Gastroesophageal sphincter (tissue), 4 donors: Measurements from ENCODE around the gene GADD45G. TPM values are rescaled to one million over a fixed set of nuclear protein-coding genes. Genes with fewer than 3 reads are reported as not detected.

Source experiments
- ATAC-seq: fragments of 150-250 bp; one replicate; pipeline ENCODE4 v1.9.1; 2016; ENCODE audit warnings: mild to moderate bottlenecking, moderate library complexity
- H3K27ac ChIP-seq, 4 donors: fragments of 200-600 bp; sonication (generic) in 3 of 4; 1 replicate in 3 of 4; 2 replicates in 1 of 4; pipeline ENCODE4 v1.5.1; 2016 to 2019
- H3K27me3 ChIP-seq: fragments of 200-600 bp; sonication (generic); one replicate; pipeline ENCODE4 v1.5.1; 2019
- H3K36me3 ChIP-seq, 2 donors: fragments of 200-600 bp; sonication (generic); one replicate each; pipeline ENCODE4 v1.5.1; 2019; ENCODE audit warnings: control low read depth in 1 of 2
- H3K4me1 ChIP-seq, 3 donors: fragments of 200-600 bp; sonication (generic); 1 replicate in 2 of 3; 2 replicates in 1 of 3; pipeline ENCODE4 v1.5.1; 2016 to 2019; ENCODE audit warnings: control low read depth in 2 of 3
- H3K4me3 ChIP-seq, 2 donors: fragments of 200-600 bp; sonication (generic); one replicate each; pipeline ENCODE4 v1.5.1; 2019; ENCODE audit warnings: mild to moderate bottlenecking in 1 of 2, moderate library complexity in 1 of 2
- H3K9me3 ChIP-seq, 3 donors: fragments of 200-600 bp; sonication (generic); one replicate each; pipeline ENCODE4 v1.5.1; 2017 to 2019; ENCODE audit warnings: control low read depth in 2 of 3
- EP300 ChIP-seq: sonication (generic); formaldehyde crosslinking; IDR thresholded peaks from one replicate; pipeline ENCODE4 v1.6.1; 2017; ENCODE audit warnings: antibody characterized with exemption, mild to moderate bottlenecking
- POLR2A ChIP-seq, 2 donors: fragments of 450-650 bp; IDR thresholded peaks; one replicate each; pipeline ENCODE4 v1.6.1; 2017; ENCODE audit warnings: antibody characterized with exemption in 2 of 2, mild to moderate bottlenecking in 2 of 2, moderate library complexity in 1 of 2
- POLR2AphosphoS5 ChIP-seq: sonication (generic); formaldehyde crosslinking; IDR thresholded peaks from one replicate; pipeline ENCODE4 v1.6.1; 2017; ENCODE audit warnings: antibody characterized with exemption
- WGBS, 2 donors: methylation state at CpG; one replicate each; pipeline ENCODE4 v1.1.5; 2018; ENCODE audit warnings: low coverage in 1 of 2; 5-methylcytosine and 5-hydroxymethylcytosine counted together
- total RNA-seq, 4 donors: library from RNA; depleted of rRNA; stranded (reverse); fragments of >200 nt; gene quantifications; one replicate each; pipeline ENCODE4 v1.1.0, GENCODE V29; 2016
- TF ChIP-seq, protein P1 (sequence below), 4 experiments: fragments of 200-600 bp in 2 of 4; fragments of 450-650 bp in 2 of 4; sonication (generic) in 1 of 4; IDR thresholded peaks; one replicate each; pipeline ENCODE4 v1.5.1; 2017 to 2019; ENCODE audit warnings: antibody characterized with exemption in 4 of 4, mild to moderate bottlenecking in 2 of 4, moderate library complexity in 2 of 4

GADD45G gene
- total RNA-seq, 4 donors from 2014 or later = 63.5 to 150 (median 91.8) TPM

DNA sequence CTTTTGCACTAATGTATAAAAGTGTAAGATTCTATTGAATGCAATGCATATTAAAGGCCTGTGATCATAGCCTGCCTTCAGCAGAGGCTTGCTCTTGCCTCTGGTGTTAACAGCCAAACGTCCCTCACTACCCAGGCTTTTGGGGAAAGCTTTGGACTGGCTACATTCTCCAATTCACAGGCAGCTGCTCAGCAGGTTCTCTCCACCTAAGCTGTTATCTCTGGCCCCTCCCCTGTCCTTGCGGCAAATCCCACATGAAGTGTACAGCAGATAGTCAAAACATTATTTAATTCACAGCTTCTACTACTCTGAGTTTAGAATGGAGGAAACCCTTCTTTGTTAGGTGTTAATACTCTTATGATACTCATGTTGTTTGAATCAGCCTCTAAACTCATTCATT, 45.9 kb upstream of the GADD45G start:
- TF ChIP-seq POLR2AphosphoS5 = no peak
- no peak overlapping the region for H3K27ac ChIP-seq
- ATAC-seq = no peak
- WGBS, 2 donors = 71% methylated on average over 2 of the region's 2 CpGs; no CpG with 5 or more reads in 1 of the 2 donors
- no peak overlapping the region for H3K4me3 ChIP-seq
- H3K9me3 ChIP-seq = no peaks in the 10 kb centered on the region
- no peaks in the 10 kb centered on the region for H3K36me3 ChIP-seq
- peaks cover 41% of the 10 kb centered on the region for H3K27me3 ChIP-seq
- no peaks in the 10 kb centered on the region for H3K4me1 ChIP-seq

DNA sequence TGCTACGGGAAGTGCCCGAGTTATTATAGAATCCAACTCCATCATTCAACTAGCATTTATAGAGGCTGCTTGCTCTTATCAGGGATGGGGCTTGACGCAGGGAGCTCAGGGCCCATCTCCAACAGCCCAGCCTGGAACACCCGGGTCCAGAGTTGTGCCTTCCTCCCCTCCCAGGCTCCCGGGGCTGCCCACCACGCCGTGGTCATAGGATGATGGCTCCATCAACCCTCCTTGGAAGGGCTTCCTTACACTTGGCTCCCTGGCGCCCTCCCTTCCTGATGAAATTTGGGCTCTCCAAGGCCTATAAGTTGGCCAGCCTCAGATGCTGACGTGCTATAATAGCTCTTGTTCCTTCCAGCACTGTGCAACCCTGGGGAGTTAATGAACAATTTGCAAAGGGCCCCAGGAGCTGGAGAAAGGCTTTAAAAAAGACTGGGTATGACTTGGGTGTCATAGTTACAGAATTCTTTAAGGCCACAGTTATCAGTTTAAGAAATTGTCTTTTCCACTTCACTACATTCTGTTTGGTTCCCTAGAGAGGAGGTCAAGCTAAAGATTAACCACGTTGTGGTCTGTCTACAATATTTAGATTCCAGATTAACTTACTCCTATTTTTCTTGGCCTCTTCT, 42.5 kb upstream of the GADD45G start:
- no peak overlapping the region for H3K4me3 ChIP-seq
- TF ChIP-seq, protein P1, sequence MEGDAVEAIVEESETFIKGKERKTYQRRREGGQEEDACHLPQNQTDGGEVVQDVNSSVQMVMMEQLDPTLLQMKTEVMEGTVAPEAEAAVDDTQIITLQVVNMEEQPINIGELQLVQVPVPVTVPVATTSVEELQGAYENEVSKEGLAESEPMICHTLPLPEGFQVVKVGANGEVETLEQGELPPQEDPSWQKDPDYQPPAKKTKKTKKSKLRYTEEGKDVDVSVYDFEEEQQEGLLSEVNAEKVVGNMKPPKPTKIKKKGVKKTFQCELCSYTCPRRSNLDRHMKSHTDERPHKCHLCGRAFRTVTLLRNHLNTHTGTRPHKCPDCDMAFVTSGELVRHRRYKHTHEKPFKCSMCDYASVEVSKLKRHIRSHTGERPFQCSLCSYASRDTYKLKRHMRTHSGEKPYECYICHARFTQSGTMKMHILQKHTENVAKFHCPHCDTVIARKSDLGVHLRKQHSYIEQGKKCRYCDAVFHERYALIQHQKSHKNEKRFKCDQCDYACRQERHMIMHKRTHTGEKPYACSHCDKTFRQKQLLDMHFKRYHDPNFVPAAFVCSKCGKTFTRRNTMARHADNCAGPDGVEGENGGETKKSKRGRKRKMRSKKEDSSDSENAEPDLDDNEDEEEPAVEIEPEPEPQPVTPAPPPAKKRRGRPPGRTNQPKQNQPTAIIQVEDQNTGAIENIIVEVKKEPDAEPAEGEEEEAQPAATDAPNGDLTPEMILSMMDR (IDR thresholded peaks at IDR 0.05) = no peak
- no peak for TF ChIP-seq POLR2AphosphoS5
- no peak for TF ChIP-seq EP300
- no peak for TF ChIP-seq POLR2A (IDR thresholded peaks at IDR 0.05)
- WGBS, 2 donors = 48 to 87% methylated on average over 3 of the region's 10 CpGs
- no peak overlapping the region for H3K27ac ChIP-seq
- H3K27me3 ChIP-seq = peaks cover 33% of the 10 kb centered on the region
- peaks cover 0 to 4% (median 0%) of the 10 kb centered on the region in 3 donors for H3K9me3 ChIP-seq
- H3K4me1 ChIP-seq = no peaks in the 10 kb centered on the region
- ATAC-seq = no peak
- no peaks in the 10 kb centered on the region for H3K36me3 ChIP-seq

DNA sequence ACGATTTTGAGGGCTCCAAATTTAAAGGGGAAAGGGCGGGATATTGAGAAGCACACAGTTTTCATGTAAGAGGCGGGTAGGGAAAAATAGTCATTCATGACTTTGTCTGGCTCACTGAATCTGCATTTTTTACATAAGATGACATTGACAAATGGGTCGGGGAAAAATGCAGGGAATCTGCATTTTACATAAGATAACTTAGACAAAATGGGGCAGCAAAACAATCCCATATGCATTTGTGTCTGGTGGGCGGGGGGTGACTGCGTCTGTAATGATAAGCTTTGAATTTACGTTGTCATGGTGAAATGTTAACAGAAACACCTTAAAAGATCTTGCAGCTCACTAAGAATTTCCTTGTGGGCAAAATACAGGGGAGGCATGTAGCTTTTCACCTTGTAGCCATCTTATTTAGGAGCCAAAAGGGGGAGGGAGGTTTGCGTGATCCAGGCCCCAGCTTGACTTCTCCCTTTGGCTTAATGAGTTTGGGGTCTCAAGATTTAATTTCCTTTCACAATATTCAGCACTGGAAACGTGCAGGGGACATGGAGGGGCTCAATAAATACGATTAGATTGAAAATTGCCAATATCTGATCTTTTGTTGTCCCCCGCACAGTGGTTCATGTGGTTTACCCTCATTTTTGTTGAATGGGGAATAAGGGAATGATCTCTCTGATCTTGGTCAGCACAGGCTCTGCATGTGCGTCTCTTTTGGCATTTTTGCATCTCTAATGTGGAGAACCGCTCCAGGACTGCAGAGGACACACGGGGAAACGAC, 41.1 kb upstream of the GADD45G start:
- WGBS, 2 donors = 65 to 76% methylated on average over 8 to 9 of the region's 15 CpGs
- ATAC-seq = no peak
- peaks cover 0 to 4% (median 0%) of the 10 kb centered on the region in 3 donors for H3K9me3 ChIP-seq
- H3K36me3 ChIP-seq = no peaks in the 10 kb centered on the region
- no peak overlapping the region for H3K4me3 ChIP-seq
- TF ChIP-seq POLR2A (IDR thresholded peaks at IDR 0.05) (no peak), POLR2AphosphoS5 (no peak), EP300 (no peak)
- TF ChIP-seq, protein P1 (IDR thresholded peaks at IDR 0.05) = no peak
- H3K4me1 ChIP-seq = no peaks in the 10 kb centered on the region
- no peak overlapping the region for H3K27ac ChIP-seq
- H3K27me3 ChIP-seq = peaks cover 22% of the 10 kb centered on the region

DNA sequence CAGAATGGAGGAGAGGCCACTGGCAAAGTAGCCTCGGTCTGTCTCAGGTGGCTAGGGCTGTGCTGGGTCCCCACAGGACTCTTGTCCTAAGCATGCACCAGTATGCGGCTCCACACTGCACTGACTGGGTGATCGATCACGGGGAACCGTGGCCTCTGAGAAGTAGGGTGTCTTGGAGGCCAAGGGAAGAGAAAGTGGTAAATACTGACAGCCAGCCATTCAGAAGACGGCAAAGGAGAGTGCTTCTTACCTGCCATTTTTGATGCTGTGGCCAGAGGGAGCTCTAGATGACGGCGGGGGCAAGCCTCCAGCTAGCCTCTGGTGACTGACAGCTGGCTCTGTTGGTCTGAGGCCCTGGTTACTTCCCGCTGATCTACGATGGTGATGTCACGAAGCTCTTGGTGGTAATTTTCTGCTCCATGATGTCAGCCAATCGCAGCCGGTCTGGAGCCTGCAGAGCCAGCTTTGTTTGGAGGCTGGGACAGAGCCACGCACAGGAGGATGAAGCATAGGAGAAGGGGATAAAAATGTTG, 40.4 kb upstream of the GADD45G start:
- TF ChIP-seq POLR2A (IDR thresholded peaks at IDR 0.05) (no peak), POLR2AphosphoS5 (no peak), EP300 (no peak)
- TF ChIP-seq, protein P1 (IDR thresholded peaks at IDR 0.05) = no peak
- H3K4me3 ChIP-seq = no peak overlapping the region
- peaks cover 0 to 4% (median 0%) of the 10 kb centered on the region in 3 donors for H3K9me3 ChIP-seq
- H3K27me3 ChIP-seq = peaks cover 17% of the 10 kb centered on the region
- H3K36me3 ChIP-seq = no peaks in the 10 kb centered on the region
- no peak for ATAC-seq
- H3K27ac ChIP-seq = no peak overlapping the region
- WGBS, 2 donors = 44 to 58% methylated on average over 2 to 7 of the region's 14 CpGs
- no peaks in the 10 kb centered on the region for H3K4me1 ChIP-seq

DNA sequence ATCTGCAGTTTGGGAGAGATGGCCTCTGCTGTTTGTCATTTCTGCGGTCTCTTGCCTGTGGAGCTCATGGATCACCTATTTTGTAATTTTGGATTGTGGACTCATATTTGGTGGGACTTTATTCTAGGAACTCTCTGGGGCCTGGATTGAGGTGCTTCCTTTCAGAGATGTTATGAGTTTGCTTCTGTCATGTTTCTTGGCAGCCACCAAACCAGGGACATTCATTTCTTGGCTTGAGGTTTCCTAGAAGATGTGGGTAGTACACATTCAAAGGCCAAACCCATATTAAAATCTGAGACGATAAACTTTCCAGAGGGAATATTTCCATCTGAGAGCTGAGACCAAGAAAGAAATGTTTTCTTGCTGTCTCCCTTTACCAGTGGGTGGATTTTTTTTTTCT, 37.2 kb upstream of the GADD45G start:
- Histone ChIP-seq H3K4me1 (no peaks in the 10 kb centered on the region), H3K27ac (no peak overlapping the region), H3K4me3 (no peak overlapping the region), H3K36me3 (no peaks in the 10 kb centered on the region), H3K27me3 (peaks cover 11% of the 10 kb centered on the region), H3K9me3 (peaks cover 0 to 4% (median 0%) of the 10 kb centered on the region in 3 donors)
- 80 to 100% methylated on average over 2 of the region's 2 CpGs for WGBS, 2 donors
- no peak for TF ChIP-seq POLR2AphosphoS5
- TF ChIP-seq, protein P1 (IDR thresholded peaks at IDR 0.05) = no peak
- no peak for TF ChIP-seq EP300
- no peak for TF ChIP-seq POLR2A (IDR thresholded peaks at IDR 0.05)
- no peak for ATAC-seq
